CD8-positive, alpha-beta memory T cell (primary cell): ENCODE measurements around the gene IL1F10. TPM values are rescaled to one million over a fixed set of nuclear protein-coding genes. Genes with fewer than 3 reads are reported as not detected.

ENCODE experiments used
- CTCF ChIA-PET: fragments of 350-600 bp; sonication (Branson Sonifier 250); formaldehyde crosslinking; loops from one replicate; lab custom pipeline; 2021; ENCODE audit warnings: antibody characterized with exemption; lab: Charles Lee
- POLR2A ChIA-PET: fragments of 350-600 bp; sonication (Branson Sonifier 250); formaldehyde crosslinking; loops from one replicate; lab custom pipeline; 2021; ENCODE audit warnings: antibody characterized with exemption; lab: Charles Lee
- DNase-seq, 5 donors: peaks; one replicate each; pipeline versions ENCODE4 v3.0.0 to v3.0.0-alpha.2; 2020 to 2022; ENCODE audit warnings: mixed read lengths in 1 of 5
- H3K27ac ChIP-seq: one replicate; pipeline ENCODE4 v1.7.0; 2013; ENCODE audit warnings: low read depth, mild to moderate bottlenecking, low read length, moderate library complexity
- H3K27me3 ChIP-seq: 2 replicates; pipeline ENCODE4 v1.7.0; 2013; ENCODE audit warnings: low read length, mild to moderate bottlenecking; ENCODE audit not compliant: insufficient read depth, poor library complexity, severe bottlenecking
- H3K36me3 ChIP-seq: 2 replicates; pipeline ENCODE4 v1.7.0; 2013; ENCODE audit warnings: mild to moderate bottlenecking, low read length, moderate library complexity; ENCODE audit not compliant: insufficient read depth
- H3K4me1 ChIP-seq: 2 replicates; pipeline ENCODE4 v1.7.0; 2013; ENCODE audit warnings: mild to moderate bottlenecking, low read length, moderate library complexity; ENCODE audit not compliant: insufficient read depth
- H3K4me3 ChIP-seq: 2 replicates; pipeline ENCODE4 v1.7.0; 2013; ENCODE audit warnings: mild to moderate bottlenecking, low read length
- H3K9me3 ChIP-seq: 2 replicates; pipeline ENCODE4 v1.7.0; 2013; ENCODE audit warnings: mild to moderate bottlenecking, low read length
- H3K27ac Mint-ChIP-seq, 8 donors: one replicate each; pipeline ENCODE4 v1.8.0; 2020 to 2021; ENCODE audit warnings: mixed read lengths in 8 of 8, mild to moderate bottlenecking in 6 of 8, inconsistent platforms in 3 of 8, moderate library complexity in 3 of 8
- H3K27me3 Mint-ChIP-seq, 2 donors: one replicate each; pipeline ENCODE4 v1.8.0; 2020 to 2021; ENCODE audit warnings: mixed read lengths in 2 of 2, mild to moderate bottlenecking in 1 of 2, moderate library complexity in 1 of 2
- H3K36me3 Mint-ChIP-seq, 3 donors: one replicate each; pipeline ENCODE4 v1.8.0; 2020 to 2021; ENCODE audit warnings: mixed read lengths in 3 of 3, inconsistent platforms in 1 of 3, mild to moderate bottlenecking in 1 of 3
- H3K4me1 Mint-ChIP-seq, 3 donors: one replicate each; pipeline ENCODE4 v1.8.0; 2020 to 2021; ENCODE audit warnings: mixed read lengths in 3 of 3, inconsistent platforms in 1 of 3, mild to moderate bottlenecking in 1 of 3
- H3K4me3 Mint-ChIP-seq, 7 donors: one replicate each; pipeline ENCODE4 v1.8.0; 2020 to 2021; ENCODE audit warnings: mixed read lengths in 7 of 7, mild to moderate bottlenecking in 6 of 7, moderate library complexity in 4 of 7, inconsistent platforms in 2 of 7
- H3K9me3 Mint-ChIP-seq, 5 donors: one replicate each; pipeline ENCODE4 v1.8.0; 2020 to 2022; ENCODE audit warnings: mixed read lengths in 5 of 5, mild to moderate bottlenecking in 3 of 5, moderate library complexity in 2 of 5, inconsistent platforms in 1 of 5
- polyA plus RNA-seq: library from polyadenylated mRNA; unstranded; fragments of 300-500 nt; fragmentation: Illumina TruSeq; gene quantifications from one replicate; pipeline ENCODE4 v1.2.3, GENCODE V29; 2021
- total RNA-seq, 2 experiments: library from RNA; stranded (reverse); gene quantifications; one replicate each; pipeline ENCODE4 v1.2.3, GENCODE V29; 2021

The IL1F10 gene
- total and polyA plus RNA-seq, 3 experiments from 2014 or later: not detected

DNA sequence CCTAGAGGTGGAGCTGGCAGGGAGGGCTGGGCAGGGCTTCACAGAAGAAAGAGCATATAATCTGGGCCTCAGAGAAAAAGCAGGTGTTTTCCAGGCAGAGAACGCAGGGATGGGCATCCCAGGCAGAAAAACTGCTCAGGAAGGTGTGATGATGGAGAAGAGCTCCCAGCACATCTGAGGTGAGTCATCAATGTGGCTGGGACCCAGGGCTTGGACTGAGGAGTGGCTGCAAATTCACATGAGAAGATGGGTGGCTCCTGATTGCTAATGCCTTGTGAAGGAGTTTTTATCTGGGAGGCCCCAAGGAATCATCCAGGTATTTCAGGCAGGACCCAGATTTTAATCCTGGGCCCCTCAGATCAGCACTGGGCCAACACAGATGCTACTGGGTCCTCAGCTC lies 10.2 kb downstream of the IL1F10 start:
- H3K36me3 Mint-ChIP-seq: no peaks in the 10 kb centered on the region
- no peaks in the 10 kb centered on the region for H3K36me3 ChIP-seq
- no peaks in the 10 kb centered on the region for H3K9me3 ChIP-seq
- peaks cover 4 to 9% (median 9%) of the 10 kb centered on the region in 3 donors for H3K4me1 Mint-ChIP-seq
- no peak overlapping the region for H3K4me3 ChIP-seq
- H3K27me3 Mint-ChIP-seq: peaks cover 10 to 19% of the 10 kb centered on the region in 2 donors
- peaks cover 9% of the 10 kb centered on the region for H3K4me1 ChIP-seq
- CTCF ChIA-PET: no interaction called here
- H3K4me3 Mint-ChIP-seq: no peak overlapping the region
- no peak for DNase-seq
- H3K27ac ChIP-seq: no peak overlapping the region
- H3K27ac Mint-ChIP-seq: no peak overlapping the region
- H3K9me3 Mint-ChIP-seq: no peaks in the 10 kb centered on the region
- POLR2A ChIA-PET: no interaction called here
- H3K27me3 ChIP-seq: no peaks in the 10 kb centered on the region

DNA sequence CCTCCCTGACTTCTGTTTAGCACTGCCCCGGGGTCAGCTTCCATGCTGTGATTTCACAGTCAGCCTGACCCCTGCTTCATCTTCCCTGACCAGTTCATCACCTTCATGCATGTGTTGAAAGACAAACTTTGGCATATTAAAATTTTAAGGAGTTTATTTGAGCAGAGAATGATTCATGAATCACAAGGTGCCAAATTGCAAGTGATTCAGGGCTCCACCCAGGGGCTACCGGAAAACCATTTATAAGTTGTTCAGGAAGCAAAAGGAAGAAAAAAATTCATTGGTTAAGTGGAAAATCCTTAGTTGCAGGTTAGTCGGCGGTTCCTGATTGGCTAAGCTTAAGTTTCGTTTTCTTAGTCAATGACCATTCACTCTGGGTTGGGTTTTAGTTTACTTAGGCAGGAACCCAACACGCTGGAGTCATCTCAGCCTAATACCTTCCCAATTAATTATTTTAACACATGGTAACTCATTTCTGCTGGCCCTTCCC lies 10.6 kb downstream of the IL1F10 start:
- peaks cover 9% of the 10 kb centered on the region for H3K4me1 ChIP-seq
- no peaks in the 10 kb centered on the region for H3K27me3 ChIP-seq
- no peak overlapping the region for H3K27ac Mint-ChIP-seq
- ChIA-PET CTCF (no interaction called here), POLR2A (no interaction called here)
- H3K36me3 ChIP-seq: no peaks in the 10 kb centered on the region
- H3K36me3 Mint-ChIP-seq: no peaks in the 10 kb centered on the region
- no peak overlapping the region for H3K4me3 ChIP-seq
- no peaks in the 10 kb centered on the region for H3K9me3 ChIP-seq
- H3K4me1 Mint-ChIP-seq: peaks cover 4 to 9% (median 9%) of the 10 kb centered on the region in 3 donors
- H3K27ac ChIP-seq: no peak overlapping the region
- H3K9me3 Mint-ChIP-seq: no peaks in the 10 kb centered on the region
- H3K4me3 Mint-ChIP-seq: no peak overlapping the region
- H3K27me3 Mint-ChIP-seq: peaks cover 7 to 24% of the 10 kb centered on the region in 2 donors
- DNase-seq: no peak

DNA sequence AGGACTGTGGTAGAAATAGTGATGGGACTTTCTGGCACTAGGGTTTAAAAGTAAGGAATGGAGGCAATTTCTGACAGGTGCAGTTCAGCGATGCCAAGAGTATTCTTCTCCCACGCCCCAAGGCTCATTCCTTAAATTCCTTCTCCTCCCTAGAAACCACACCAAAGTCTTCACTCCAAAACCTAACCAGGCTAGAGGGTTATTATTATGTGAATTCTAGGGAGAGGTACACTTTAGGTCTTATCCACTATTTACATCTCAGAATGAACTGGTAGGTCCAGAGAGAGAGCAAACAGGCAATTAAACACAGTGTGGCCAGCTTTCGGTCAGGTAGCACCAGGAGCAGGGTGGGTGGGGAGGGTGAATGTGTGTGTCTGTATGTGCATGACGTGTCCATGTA lies 11.4 kb downstream of the IL1F10 start:
- H3K4me1 Mint-ChIP-seq: peaks cover 4 to 9% (median 9%) of the 10 kb centered on the region in 3 donors
- peaks cover 9% of the 10 kb centered on the region for H3K4me1 ChIP-seq
- no peak overlapping the region for H3K27ac Mint-ChIP-seq
- POLR2A ChIA-PET: no interaction called here
- CTCF ChIA-PET: interaction anchor here (1.3 kb wide), 2 partner anchors 9 to 82 kb away, joined by 3 read pairs; no protein-coding TSS in a partner anchor
- no peaks in the 10 kb centered on the region for H3K36me3 Mint-ChIP-seq
- H3K27me3 ChIP-seq: no peaks in the 10 kb centered on the region
- H3K4me3 Mint-ChIP-seq: no peak overlapping the region
- DNase-seq: no peak
- H3K4me3 ChIP-seq: no peak overlapping the region
- no peaks in the 10 kb centered on the region for H3K9me3 ChIP-seq
- peaks cover 7 to 27% of the 10 kb centered on the region in 2 donors for H3K27me3 Mint-ChIP-seq
- no peaks in the 10 kb centered on the region for H3K9me3 Mint-ChIP-seq
- no peak overlapping the region for H3K27ac ChIP-seq
- no peaks in the 10 kb centered on the region for H3K36me3 ChIP-seq

DNA sequence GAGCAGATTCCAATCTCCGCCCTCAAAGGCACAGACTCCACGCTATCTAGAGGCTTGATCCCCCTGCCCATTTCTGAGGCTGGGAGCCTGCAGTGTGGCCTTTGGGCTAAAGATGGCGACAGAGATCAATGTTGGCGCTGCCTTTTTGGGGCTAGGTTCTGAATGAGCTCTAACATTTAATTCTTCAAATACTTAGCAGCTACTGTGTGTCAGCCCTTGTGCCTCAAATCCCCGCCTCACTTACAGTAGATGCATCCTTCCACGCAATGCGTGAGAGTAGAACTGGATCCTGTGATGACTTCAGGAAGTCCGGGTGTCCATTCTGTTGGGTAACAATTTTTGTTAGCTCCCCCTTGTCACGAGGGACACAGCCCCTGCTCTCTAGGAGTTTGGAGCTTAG lies 12.4 kb downstream of the IL1F10 start:
- H3K27me3 ChIP-seq: no peaks in the 10 kb centered on the region
- ChIA-PET POLR2A (no interaction called here), CTCF (interaction anchor here (0.8 to 1.6 kb wide), 6 partner anchors 10 to 290 kb away, joined by 3 to 4 read pairs (median 3); no protein-coding TSS in a partner anchor)
- no peak overlapping the region for H3K27ac ChIP-seq
- Mint-ChIP-seq H3K36me3 (no peaks in the 10 kb centered on the region), H3K27ac (peak overlapping the region in 1 of 8 donors; percentile 58), H3K27me3 (peaks cover 8 to 32% of the 10 kb centered on the region in 2 donors), H3K9me3 (peaks cover 0 to 3% (median 0%) of the 10 kb centered on the region in 5 donors), H3K4me1 (peaks cover under 1 to 4% (median 3%) of the 10 kb centered on the region in 3 donors), H3K4me3 (no peak overlapping the region)
- H3K4me1 ChIP-seq: no peaks in the 10 kb centered on the region
- peak in 3 of 5 donors; percentile 5 to 19 (median 16) for DNase-seq
- H3K9me3 ChIP-seq: no peaks in the 10 kb centered on the region
- no peaks in the 10 kb centered on the region for H3K36me3 ChIP-seq
- no peak overlapping the region for H3K4me3 ChIP-seq

DNA sequence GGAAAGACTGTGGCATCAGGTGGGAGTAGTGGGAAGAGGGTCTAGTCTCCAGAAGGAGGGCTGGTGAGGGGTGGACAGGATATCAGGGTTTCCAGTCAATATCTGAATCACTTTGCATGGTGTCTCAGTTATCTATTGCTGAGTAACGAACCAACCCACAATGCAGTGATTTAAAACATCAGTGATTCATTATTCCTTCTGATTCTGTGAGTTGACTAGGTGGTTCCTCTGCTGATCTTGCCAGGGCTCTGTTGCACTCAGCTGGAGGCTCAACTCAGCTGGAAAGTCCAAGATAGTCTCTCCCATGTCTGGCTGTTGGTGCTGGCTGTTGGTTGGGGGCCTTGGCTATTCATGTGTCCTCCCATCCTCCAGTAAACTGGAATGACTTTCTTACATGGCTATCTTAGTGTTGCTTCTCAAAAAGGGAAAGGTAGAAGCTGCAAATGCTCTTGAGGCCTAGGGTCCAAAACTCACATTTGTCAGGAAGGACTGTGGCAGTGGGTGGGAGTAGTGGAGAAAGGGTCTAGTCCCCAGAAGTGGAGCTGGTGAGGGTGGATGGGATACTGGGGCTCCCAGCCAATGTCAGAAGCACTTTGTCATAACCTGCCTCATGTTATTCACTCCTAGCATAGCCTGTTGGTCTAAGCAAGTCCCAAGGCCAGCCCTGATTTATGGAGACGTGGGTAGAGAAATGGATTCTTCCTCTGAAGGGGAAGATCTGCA lies 13.9 kb downstream of the IL1F10 start:
- Mint-ChIP-seq H3K4me3 (no peak overlapping the region), H3K27me3 (peaks cover 9 to 38% of the 10 kb centered on the region in 2 donors), H3K4me1 (no peaks in the 10 kb centered on the region), H3K9me3 (peaks cover 0 to 3% (median 0%) of the 10 kb centered on the region in 5 donors), H3K36me3 (peaks cover 0 to 3% (median 0%) of the 10 kb centered on the region in 3 donors), H3K27ac (peak overlapping the region in 1 of 8 donors; percentile 66)
- DNase-seq: no peak
- CTCF ChIA-PET: no interaction called here
- H3K9me3 ChIP-seq: no peaks in the 10 kb centered on the region
- H3K4me1 ChIP-seq: no peaks in the 10 kb centered on the region
- no peak overlapping the region for H3K4me3 ChIP-seq
- POLR2A ChIA-PET: no interaction called here
- no peaks in the 10 kb centered on the region for H3K36me3 ChIP-seq
- no peak overlapping the region for H3K27ac ChIP-seq
- H3K27me3 ChIP-seq: no peaks in the 10 kb centered on the region

DNA sequence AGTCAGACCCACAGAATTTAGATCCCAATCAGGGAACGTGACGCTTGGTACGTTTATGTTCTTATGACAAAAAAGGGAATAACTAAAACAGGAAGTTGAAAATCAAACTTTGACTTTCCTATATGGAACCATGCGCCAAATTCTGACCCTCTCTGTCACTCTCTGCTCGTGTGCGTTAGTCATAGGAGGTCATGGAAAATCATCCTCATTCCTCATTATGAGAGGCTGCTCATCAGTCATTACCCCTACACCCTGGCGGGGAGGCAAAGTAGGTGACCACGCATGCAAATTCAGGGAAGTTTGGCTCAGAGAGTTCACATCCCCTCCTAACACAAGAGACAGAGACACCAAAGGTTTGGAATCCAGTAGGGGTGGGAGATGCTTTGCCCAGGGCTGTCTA lies 15.5 kb downstream of the IL1F10 start:
- H3K27ac Mint-ChIP-seq: no peak overlapping the region
- Histone ChIP-seq H3K9me3 (no peaks in the 10 kb centered on the region), H3K27me3 (no peaks in the 10 kb centered on the region), H3K4me3 (no peak overlapping the region), H3K36me3 (no peaks in the 10 kb centered on the region), H3K27ac (no peak overlapping the region), H3K4me1 (no peaks in the 10 kb centered on the region)
- DNase-seq: no peak
- H3K27me3 Mint-ChIP-seq: peaks cover 4 to 41% of the 10 kb centered on the region in 2 donors
- ChIA-PET POLR2A (no interaction called here), CTCF (interaction anchor here (1.1 kb wide), 1 partner anchor 116 kb away, joined by 3 read pairs; no protein-coding TSS in a partner anchor)
- peaks cover 0 to 3% (median 0%) of the 10 kb centered on the region in 3 donors for H3K36me3 Mint-ChIP-seq
- H3K9me3 Mint-ChIP-seq: peaks cover 0 to 5% (median 0%) of the 10 kb centered on the region in 5 donors
- no peak overlapping the region for H3K4me3 Mint-ChIP-seq
- no peaks in the 10 kb centered on the region for H3K4me1 Mint-ChIP-seq

DNA sequence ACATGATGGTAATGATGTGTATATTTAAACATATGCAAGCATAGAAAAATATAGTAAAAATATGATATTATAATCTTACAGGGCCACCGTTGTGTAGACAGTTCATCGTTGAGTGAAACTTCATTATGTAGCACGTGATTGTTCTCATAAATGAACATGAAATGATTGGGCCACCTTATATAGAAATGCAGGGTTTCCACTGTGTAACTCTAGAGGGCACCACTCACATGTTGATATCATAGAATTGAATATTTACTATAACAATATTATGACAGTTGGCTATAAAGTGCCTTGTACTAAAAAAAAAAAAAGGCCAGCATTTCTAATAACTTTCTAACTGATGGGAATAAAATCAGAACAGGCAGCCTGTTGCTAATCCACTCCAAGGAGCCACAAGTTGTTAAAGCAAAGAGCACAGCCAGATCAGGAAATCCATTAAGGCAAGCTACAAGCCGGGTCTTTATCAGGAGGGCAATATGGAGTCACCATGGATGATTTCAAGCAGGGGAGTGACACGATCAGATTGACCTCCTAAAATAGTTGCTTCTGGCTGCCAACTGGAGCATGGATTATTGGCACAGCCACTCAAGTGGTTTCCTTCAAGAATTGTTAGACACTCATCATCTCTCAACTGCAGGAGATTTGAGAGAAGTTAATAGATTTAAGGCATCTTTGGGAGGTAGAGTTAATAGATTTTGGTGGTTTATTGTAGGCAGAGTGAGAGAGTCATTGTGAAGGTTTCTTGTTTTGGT lies 16.7 kb downstream of the IL1F10 start:
- no peaks in the 10 kb centered on the region for H3K9me3 ChIP-seq
- no peak overlapping the region for H3K27ac Mint-ChIP-seq
- no peak overlapping the region for H3K4me3 ChIP-seq
- no peak overlapping the region for H3K27ac ChIP-seq
- no peak for DNase-seq
- H3K4me1 Mint-ChIP-seq: no peaks in the 10 kb centered on the region
- H3K4me1 ChIP-seq: no peaks in the 10 kb centered on the region
- H3K27me3 Mint-ChIP-seq: peaks cover 4 to 34% of the 10 kb centered on the region in 2 donors
- H3K36me3 ChIP-seq: no peaks in the 10 kb centered on the region
- POLR2A ChIA-PET: interaction anchor here (0.6 to 0.7 kb wide), 2 partner anchors 21 to 51 kb away, joined by 3 to 4 read pairs; no protein-coding TSS in a partner anchor
- peaks cover 0 to 3% (median 0%) of the 10 kb centered on the region in 3 donors for H3K36me3 Mint-ChIP-seq
- CTCF ChIA-PET: no interaction called here
- no peaks in the 10 kb centered on the region for H3K27me3 ChIP-seq
- H3K9me3 Mint-ChIP-seq: peaks cover 0 to 5% (median 0%) of the 10 kb centered on the region in 5 donors
- no peak overlapping the region for H3K4me3 Mint-ChIP-seq

DNA sequence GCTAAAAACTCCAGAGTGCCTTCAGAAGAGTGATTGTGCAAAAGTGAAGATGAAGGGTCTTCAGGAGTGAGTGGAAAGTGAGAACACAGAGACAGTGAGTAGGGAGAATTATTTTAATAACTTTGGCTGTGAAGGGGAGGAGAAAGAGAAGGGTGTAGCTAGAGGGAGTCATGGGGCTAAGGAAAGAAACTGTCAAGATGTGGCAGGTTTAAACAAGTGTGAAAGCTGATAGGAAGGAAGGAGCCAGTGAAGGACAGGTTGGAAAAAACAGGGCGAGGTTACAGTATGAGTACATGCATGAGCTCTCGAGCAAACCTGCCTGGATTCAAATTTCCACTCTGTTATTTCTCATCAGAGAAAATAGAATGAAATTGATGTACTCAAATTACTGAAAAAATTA lies 17.8 kb downstream of the IL1F10 start:
- Histone ChIP-seq H3K36me3 (no peaks in the 10 kb centered on the region), H3K4me1 (no peaks in the 10 kb centered on the region), H3K27me3 (no peaks in the 10 kb centered on the region), H3K9me3 (no peaks in the 10 kb centered on the region), H3K4me3 (no peak overlapping the region), H3K27ac (no peak overlapping the region)
- Mint-ChIP-seq H3K4me1 (no peaks in the 10 kb centered on the region), H3K4me3 (no peak overlapping the region), H3K27ac (no peak overlapping the region), H3K9me3 (peaks cover 0 to 5% (median 0%) of the 10 kb centered on the region in 5 donors), H3K27me3 (peaks cover 4 to 26% of the 10 kb centered on the region in 2 donors), H3K36me3 (peaks cover 0 to 3% (median 0%) of the 10 kb centered on the region in 3 donors)
- ChIA-PET POLR2A (no interaction called here), CTCF (no interaction called here)
- no peak for DNase-seq
